GM12872 (cell line): Measurements from ENCODE around the gene GMPPB.

Source experiments
- TF ChIP-seq, protein P1 (sequence below): IDR thresholded peaks from 3 replicates; pipeline ENCODE4 v1.5.1; 2011; ENCODE audit warnings: low read depth, mild to moderate bottlenecking, low read length, moderate library complexity; ENCODE audit not compliant: insufficient read depth

The GMPPB gene

DNA sequence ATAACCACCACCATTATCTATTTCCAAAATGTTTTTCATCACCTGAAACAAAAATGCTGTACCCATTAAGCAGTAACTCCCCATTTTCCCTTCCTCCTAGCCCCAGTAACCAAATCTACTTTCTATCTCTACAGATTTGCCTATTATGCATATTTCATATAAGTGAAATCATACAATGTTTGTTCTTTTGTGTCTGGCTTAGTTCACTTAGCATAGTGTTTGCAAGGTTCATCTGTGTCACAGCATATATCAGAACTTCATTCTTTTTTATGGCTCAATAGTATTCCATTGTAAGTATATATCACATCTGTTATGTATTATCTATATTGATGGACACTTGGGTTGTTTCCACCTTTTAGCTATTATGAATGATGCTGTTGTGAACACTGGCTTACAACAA lies 16.7 kb upstream of the GMPPB start:
- TF ChIP-seq, protein P1, sequence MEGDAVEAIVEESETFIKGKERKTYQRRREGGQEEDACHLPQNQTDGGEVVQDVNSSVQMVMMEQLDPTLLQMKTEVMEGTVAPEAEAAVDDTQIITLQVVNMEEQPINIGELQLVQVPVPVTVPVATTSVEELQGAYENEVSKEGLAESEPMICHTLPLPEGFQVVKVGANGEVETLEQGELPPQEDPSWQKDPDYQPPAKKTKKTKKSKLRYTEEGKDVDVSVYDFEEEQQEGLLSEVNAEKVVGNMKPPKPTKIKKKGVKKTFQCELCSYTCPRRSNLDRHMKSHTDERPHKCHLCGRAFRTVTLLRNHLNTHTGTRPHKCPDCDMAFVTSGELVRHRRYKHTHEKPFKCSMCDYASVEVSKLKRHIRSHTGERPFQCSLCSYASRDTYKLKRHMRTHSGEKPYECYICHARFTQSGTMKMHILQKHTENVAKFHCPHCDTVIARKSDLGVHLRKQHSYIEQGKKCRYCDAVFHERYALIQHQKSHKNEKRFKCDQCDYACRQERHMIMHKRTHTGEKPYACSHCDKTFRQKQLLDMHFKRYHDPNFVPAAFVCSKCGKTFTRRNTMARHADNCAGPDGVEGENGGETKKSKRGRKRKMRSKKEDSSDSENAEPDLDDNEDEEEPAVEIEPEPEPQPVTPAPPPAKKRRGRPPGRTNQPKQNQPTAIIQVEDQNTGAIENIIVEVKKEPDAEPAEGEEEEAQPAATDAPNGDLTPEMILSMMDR = no peak

DNA sequence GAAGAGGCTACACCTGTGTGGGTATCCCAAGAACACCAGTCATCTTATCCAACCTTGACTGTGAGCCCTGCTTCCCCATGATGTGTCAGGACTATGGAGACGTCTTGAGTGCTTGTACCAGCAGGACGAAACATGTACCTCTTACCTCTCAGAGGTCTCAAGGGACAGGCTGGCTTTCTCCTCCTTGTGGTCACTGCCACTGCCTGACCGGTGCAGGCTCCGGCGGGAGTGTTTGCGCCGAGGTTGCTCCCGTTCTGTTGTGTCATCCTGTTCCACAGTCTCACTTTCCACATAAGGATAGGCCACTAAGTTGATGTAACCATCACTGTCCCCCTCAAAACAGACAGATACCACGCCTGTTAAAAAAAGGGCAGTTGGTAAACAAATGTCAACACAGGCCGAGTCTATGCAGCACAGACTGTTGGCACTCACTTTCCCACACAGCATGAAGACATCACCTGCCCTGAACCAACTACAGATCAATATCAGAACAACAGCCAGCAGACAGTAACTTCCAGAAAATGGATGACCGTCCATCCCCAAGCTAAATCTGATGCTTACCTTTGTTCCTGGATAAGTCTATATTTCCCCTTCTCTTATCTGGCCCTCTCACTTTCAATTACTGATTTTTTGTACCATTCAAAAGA lies 14.4 kb upstream of the GMPPB start:
- TF ChIP-seq, protein P1 = no peak

DNA sequence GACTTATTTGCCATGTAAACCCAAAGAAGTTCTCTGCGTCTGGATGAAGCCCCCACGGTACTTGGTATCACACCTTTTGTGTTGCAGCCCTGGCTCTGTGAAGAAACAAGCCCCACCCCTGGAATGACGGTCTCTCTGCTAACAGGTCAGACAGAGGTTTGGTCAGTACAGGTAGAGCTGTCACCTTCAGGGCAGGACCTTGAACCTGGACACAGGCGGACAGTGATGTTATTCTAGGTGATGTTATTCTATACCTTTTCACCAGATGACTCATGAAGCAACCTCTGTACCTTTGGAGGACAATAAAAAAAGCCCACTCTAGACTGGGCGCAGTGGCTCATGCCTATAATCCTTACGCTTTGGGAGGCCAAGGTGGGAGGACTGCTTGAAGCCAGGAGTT lies 11.0 kb upstream of the GMPPB start:
- TF ChIP-seq, protein P1 = no peak

DNA sequence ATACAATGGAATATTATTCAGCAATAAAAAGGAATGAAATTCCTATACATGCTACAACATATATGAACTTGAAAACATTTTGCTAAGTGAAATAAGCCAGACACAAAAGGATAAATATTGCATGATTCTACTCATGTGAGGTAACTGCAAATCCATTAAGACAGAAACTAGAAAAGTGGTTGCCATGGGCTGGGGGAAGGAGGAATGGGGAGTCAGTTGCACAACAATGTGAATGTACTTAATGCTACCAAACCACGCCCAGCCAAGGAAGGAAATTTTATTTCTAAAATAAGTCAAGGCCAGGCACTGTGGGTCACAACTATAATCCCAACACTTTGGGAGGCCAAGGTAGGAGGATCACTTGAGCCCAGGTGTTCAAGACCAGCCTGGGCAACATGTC lies 9.8 kb upstream of the GMPPB start:
- TF ChIP-seq, protein P1 = no peak

DNA sequence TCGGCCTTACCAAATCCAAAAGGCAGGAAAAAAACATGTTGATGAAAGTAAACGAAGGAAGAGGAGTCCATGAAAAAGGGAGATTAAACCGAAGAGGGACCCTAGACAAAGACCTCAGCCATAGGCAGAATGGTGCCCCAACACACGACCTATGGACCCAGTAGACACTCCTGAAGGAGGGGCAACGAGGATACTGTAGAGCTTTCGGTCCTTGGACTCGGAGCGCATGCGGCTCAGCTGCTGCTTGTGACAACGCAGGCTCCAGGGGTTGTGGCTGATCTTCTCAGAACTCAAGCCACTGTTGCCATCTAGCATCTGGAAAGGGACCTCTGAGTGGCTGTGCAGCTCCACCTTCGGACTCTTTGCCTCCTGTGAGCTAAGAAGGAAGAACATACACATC lies 8.8 kb upstream of the GMPPB start:
- TF ChIP-seq, protein P1 = no peak

DNA sequence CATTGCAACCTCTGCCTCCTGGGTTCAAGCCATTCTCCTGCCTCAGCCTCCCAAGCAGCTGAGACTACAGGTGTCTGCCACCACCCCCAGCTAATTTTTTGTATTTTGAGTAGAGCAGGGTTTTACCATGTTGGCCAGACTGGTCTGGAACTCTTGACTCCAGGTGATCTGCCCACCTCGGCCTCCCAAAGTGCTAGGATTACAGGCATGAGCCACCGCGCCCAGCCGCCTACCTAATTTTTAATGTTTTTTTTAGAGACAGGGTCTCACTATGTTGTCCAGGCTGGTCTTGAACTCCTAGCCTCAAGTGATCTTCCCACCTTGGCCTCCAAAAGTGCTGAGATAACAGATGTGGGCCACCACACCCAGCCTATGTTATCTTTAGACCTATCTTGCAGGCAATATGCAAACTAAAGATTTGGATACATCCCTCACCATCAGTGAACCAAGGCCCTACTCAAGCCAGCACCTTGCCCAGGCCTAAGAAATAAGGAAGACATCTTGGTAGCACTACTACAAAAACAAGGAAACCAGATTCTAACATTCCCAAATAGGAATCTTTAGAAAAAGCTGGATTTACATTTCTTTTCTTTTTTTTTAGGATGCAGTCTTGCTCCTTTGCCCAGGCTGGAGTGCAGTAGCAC lies 6.3 kb upstream of the GMPPB start:
- TF ChIP-seq, protein P1 = no peak

DNA sequence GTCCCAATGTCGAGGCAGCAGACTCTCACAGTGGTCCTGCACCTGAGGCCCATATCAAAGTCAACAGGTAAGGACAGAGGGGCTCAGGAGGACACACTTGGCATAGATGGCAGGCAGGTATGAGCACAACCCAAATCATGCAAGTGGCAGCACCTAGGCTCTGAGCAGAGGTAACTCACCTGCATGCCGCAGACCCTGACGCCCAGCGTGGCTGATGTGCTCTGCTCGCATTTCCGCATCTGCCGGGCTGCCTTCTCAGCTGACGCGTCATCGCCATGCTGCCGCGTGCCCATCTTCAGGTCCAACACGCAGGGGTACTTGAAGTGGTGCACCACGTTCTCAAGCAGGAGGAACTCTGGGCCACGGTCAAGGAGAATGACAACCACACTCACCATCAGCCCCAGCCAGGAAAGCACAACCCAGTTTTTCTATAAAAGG lies 4.2 kb upstream of the GMPPB start:
- TF ChIP-seq, protein P1 = no peak
